ENCODE measurements around the gene CD300LD.
"Not testable (repeated sequence)": the region's sequence is repeated elsewhere in the genome, so short reads cannot be mapped to it uniquely, and the experiment has no call there.

CD300LD gene

DNA sequence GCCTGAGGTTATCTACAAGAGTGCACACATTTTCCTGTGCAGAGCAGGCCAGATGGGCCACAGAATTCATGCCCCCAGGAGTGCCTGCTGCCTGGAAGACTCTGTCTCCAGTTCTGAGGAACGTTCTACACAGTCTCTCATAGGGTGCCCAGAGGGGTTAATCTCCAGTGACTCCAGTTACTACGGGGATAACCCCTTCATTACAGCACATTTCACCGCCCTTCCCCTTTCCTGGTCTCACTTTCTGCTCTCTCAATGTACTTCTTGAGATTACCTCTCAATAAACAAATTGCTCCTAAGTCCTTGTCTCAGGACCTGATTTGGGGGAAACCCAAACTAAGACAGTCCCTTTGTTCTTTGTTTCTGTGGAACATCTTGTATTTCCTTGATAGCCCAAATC, 30.5 kb downstream of the CD300LD start:
- no peaks in the 10 kb centered on the region for H3K9me2 ChIP-seq (replicated peaks; ENCODE audit: insufficient read depth, low read length)
- no peaks in the 10 kb centered on the region for H3K9me3 ChIP-seq (replicated peaks; ENCODE audit: insufficient read depth, low read length)
- no peaks in the 10 kb centered on the region for H3K36me3 ChIP-seq (replicated peaks; ENCODE audit: insufficient read depth, low read length)
- no peak for DNase-seq
- no peaks in the 10 kb centered on the region for H4K20me1 ChIP-seq (ENCODE audit: insufficient read depth, low read length)
- H2AFZ ChIP-seq (ENCODE audit: low read length), result no peak overlapping the region
- H3K9ac ChIP-seq (ENCODE audit: low read length), result no peak overlapping the region
- TF ChIP-seq, protein P1, sequence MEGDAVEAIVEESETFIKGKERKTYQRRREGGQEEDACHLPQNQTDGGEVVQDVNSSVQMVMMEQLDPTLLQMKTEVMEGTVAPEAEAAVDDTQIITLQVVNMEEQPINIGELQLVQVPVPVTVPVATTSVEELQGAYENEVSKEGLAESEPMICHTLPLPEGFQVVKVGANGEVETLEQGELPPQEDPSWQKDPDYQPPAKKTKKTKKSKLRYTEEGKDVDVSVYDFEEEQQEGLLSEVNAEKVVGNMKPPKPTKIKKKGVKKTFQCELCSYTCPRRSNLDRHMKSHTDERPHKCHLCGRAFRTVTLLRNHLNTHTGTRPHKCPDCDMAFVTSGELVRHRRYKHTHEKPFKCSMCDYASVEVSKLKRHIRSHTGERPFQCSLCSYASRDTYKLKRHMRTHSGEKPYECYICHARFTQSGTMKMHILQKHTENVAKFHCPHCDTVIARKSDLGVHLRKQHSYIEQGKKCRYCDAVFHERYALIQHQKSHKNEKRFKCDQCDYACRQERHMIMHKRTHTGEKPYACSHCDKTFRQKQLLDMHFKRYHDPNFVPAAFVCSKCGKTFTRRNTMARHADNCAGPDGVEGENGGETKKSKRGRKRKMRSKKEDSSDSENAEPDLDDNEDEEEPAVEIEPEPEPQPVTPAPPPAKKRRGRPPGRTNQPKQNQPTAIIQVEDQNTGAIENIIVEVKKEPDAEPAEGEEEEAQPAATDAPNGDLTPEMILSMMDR (IDR thresholded peaks at IDR 0.05; ENCODE audit: low read length), result no peak
- no peak for TF ChIP-seq EZH2phosphoT487 (IDR thresholded peaks at IDR 0.05; ENCODE audit: low read length)
- no peak for TF ChIP-seq EZH2 (optimal IDR thresholded peaks at IDR 0.05; ENCODE audit: low read depth, low read length)
- H3K4me2 ChIP-seq (ENCODE audit: low read depth, low read length), result no peak overlapping the region
- H3K4me3 ChIP-seq (ENCODE audit: low read length), result no peak overlapping the region
- H3K27me3 ChIP-seq (replicated peaks; ENCODE audit: insufficient read depth, low read length), result peaks cover 91% of the 10 kb centered on the region
- H3F3A ChIP-seq (ENCODE audit: insufficient read depth, low read length), result no peaks in the 10 kb centered on the region
- H3K4me1 ChIP-seq (ENCODE audit: low read length), result no peaks in the 10 kb centered on the region
- H3K79me2 ChIP-seq (ENCODE audit: low read length), result no peaks in the 10 kb centered on the region
- no peak overlapping the region for H3K27ac ChIP-seq (ENCODE audit: low read length)

DNA sequence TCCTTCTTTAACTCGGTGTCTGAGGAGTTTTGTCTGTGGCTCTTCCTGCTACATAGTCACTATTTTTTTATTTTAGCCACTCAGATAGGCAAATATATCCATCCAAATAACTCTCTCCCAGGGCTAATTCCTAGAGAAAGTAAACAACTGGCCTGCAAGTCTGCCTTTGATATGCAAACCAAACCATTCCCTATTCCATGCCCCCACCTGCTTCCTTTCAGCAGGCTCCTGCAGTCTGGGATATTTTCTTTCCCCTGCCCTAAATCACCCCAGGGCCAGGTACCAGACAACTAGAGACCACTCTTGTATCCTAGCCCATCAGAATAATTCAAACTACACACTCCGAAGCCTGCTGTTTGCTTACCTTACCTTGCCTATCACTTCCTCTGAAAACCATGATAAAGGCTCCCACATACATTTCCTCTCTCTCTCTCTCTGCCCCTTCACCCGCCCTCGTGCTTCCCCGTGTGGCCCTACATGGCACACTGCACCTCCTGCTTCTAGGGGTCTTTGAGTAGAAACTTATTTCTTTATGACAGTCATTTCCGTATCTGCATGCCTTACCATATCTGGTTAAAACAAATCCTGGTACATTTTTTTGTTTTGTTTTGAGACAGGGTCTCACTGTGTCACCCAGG, 33.1 kb downstream of the CD300LD start:
- no peak for DNase-seq
- Histone ChIP-seq H3K36me3 (replicated peaks; ENCODE audit: insufficient read depth, low read length) (no peaks in the 10 kb centered on the region), H2AFZ (ENCODE audit: low read length) (no peak overlapping the region), H3K4me2 (ENCODE audit: low read depth, low read length) (no peak overlapping the region), H3F3A (ENCODE audit: insufficient read depth, low read length) (no peaks in the 10 kb centered on the region), H4K20me1 (ENCODE audit: insufficient read depth, low read length) (no peaks in the 10 kb centered on the region), H3K27ac (ENCODE audit: low read length) (no peak overlapping the region), H3K9me2 (replicated peaks; ENCODE audit: insufficient read depth, low read length) (no peaks in the 10 kb centered on the region), H3K79me2 (ENCODE audit: low read length) (no peaks in the 10 kb centered on the region), H3K4me3 (ENCODE audit: low read length) (no peak overlapping the region), H3K9me3 (replicated peaks; ENCODE audit: insufficient read depth, low read length) (no peaks in the 10 kb centered on the region), H3K4me1 (ENCODE audit: low read length) (peaks cover 4% of the 10 kb centered on the region), H3K27me3 (replicated peaks; ENCODE audit: insufficient read depth, low read length) (peaks cover 91% of the 10 kb centered on the region), H3K9ac (ENCODE audit: low read length) (no peak overlapping the region)
- TF ChIP-seq EZH2 (optimal IDR thresholded peaks at IDR 0.05; ENCODE audit: low read depth, low read length) (no peak), EZH2phosphoT487 (IDR thresholded peaks at IDR 0.05; ENCODE audit: low read length) (no peak)

DNA sequence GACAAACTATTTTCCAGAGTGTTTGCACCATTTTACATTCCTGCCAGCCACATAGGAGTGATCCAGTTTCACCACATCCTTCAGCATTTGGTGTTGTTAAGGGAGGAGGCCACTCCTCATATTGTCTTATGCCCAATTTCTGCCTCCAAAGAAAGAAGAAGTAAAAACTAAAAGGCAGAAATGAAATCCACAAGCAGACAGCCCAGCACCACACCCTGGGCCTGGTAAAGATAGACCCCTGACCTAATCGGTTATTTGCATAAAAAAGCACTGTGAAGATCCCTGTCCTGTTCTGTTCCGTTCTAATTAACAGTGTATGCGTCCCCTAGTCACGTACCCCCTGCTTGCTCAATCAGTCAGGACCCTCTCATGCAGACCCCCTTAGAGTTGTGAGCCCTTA, 33.7 kb downstream of the CD300LD start:
- not testable (repeated sequence) for H3K4me1 ChIP-seq (ENCODE audit: low read length); DNase-seq; H3K79me2 ChIP-seq (ENCODE audit: low read length); H3K36me3 ChIP-seq (replicated peaks; ENCODE audit: insufficient read depth, low read length); H4K20me1 ChIP-seq (ENCODE audit: insufficient read depth, low read length); H3K9me2 ChIP-seq (replicated peaks; ENCODE audit: insufficient read depth, low read length); H3K9me3 ChIP-seq (replicated peaks; ENCODE audit: insufficient read depth, low read length); H3K9ac ChIP-seq (ENCODE audit: low read length); H2AFZ ChIP-seq (ENCODE audit: low read length); H3K4me2 ChIP-seq (ENCODE audit: low read depth, low read length); H3K4me3 ChIP-seq (ENCODE audit: low read length); H3F3A ChIP-seq (ENCODE audit: insufficient read depth, low read length); H3K27ac ChIP-seq (ENCODE audit: low read length)
- peaks cover 91% of the 10 kb centered on the region for H3K27me3 ChIP-seq (replicated peaks; ENCODE audit: insufficient read depth, low read length)

DNA sequence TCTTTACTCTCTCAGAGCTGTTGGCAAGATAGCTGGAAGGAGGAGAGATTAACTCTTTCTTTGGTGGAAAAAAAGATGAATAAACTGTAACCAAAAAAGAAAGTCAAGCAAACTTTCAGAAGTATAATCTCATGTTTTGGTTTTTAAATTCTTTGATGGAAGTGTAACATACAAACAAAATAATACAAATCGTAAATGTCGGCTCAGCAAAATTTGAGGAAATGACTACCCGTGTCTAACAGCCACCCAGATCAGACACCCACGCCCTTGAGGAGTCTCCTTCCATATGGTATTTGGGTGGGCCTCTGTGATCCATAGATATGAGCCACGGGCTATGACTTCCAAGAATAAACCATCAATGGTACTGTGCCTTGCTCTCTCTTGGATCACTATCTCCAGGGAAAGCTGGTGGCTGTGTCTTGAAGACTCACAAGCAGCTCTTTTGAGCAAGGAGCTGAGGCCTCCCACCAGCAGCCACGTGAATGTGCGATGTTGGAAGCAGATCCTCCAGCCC, 36.6 kb downstream of the CD300LD start:
- DNase-seq, result no peak
- H3K9ac ChIP-seq (ENCODE audit: low read length), result no peak overlapping the region
- no peak overlapping the region for H3K27ac ChIP-seq (ENCODE audit: low read length)
- no peak overlapping the region for H2AFZ ChIP-seq (ENCODE audit: low read length)
- peaks cover 4% of the 10 kb centered on the region for H3K4me1 ChIP-seq (ENCODE audit: low read length)
- no peaks in the 10 kb centered on the region for H3K9me3 ChIP-seq (replicated peaks; ENCODE audit: insufficient read depth, low read length)
- H3K36me3 ChIP-seq (replicated peaks; ENCODE audit: insufficient read depth, low read length), result no peaks in the 10 kb centered on the region
- no peaks in the 10 kb centered on the region for H3F3A ChIP-seq (ENCODE audit: insufficient read depth, low read length)
- no peaks in the 10 kb centered on the region for H3K9me2 ChIP-seq (replicated peaks; ENCODE audit: insufficient read depth, low read length)
- TF ChIP-seq, protein P1 (IDR thresholded peaks at IDR 0.05; ENCODE audit: low read length), result no peak
- TF ChIP-seq EZH2phosphoT487 (IDR thresholded peaks at IDR 0.05; ENCODE audit: low read length) (no peak), EZH2 (optimal IDR thresholded peaks at IDR 0.05; ENCODE audit: low read depth, low read length) (no peak)
- H3K4me3 ChIP-seq (ENCODE audit: low read length), result no peak overlapping the region
- peaks cover 86% of the 10 kb centered on the region for H3K27me3 ChIP-seq (replicated peaks; ENCODE audit: insufficient read depth, low read length)
- peak overlapping the region; percentile 33; the same call in 1 of the 2 replicates for H3K4me2 ChIP-seq (ENCODE audit: low read depth, low read length)
- H4K20me1 ChIP-seq (ENCODE audit: insufficient read depth, low read length), result no peaks in the 10 kb centered on the region
- no peaks in the 10 kb centered on the region for H3K79me2 ChIP-seq (ENCODE audit: low read length)

Data from MM.1S (cell line).